GM19438 (cell line): ENCODE measurements around the gene MRPS9.

Experiments
- ATAC-seq: cut with Tn5 transposase; IDR thresholded peaks from one replicate; pipeline ENCODE4 v1.9.1; 2021; ENCODE audit warnings: low read depth; ENCODE audit not compliant: unreplicated experiment

The MRPS9 gene

GRCh38 chr2:105116348-105116747 is 78.5 kb downstream of the MRPS9 start:
- no peak for ATAC-seq

DNA sequence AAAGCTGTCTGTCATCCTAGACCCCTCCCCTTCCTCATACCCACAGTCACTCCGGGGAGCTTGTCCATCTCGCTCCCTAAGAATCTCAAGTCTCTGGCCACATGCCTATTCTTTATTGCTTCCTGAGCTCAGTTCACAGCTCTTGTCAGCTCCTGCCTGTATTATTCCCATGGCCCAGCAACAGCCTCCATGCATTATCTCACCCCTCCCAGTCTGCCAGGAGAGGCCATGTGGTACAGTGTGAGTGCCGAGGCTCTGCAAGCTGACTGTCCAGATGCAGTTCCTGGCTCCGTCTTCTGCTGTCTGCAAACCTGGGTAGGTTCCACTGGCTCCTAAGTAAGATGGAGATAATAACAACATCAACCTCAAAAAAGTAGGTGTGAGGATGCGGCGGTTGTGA is 79.7 kb downstream of the MRPS9 start:
- ATAC-seq, result no peak

DNA sequence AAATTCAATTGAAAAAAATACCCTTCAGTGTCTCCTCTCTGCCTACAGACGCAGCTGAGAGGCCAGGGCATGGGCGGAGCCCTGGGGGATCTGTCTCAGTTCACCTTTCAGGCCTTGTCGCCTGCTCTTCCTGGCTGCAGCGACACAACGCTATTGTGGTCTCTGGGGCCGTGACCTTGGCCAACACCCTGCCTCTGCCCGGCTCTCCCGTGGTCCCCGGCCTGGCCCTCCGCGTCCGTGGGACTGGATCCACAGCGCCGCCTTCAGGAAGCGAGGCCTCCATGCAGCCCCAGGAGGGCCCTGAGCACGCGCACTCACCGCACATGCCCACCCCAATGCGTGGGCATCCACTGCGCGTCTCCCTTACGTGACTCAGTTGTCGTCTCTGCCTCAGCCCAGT is 81.1 kb downstream of the MRPS9 start:
- ATAC-seq, result no peak

DNA sequence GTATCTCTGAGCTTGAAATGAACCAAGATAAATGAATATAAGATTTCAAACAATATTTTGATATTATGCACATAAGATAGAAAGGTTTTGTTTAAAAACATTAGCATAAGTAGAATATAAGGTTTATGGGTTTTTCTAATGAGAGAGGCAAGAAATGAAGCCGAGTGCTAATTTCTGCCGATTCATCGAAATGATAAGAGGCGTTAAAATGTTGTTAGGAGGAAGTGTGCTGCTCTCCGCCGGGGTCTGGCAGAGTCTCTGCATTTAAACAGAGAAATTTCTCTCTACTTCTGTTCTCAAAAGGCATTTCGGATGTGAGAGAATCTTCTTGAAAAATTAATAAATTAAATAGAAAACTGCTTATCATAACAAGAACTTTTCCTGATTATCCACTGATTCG is 83.6 kb downstream of the MRPS9 start:
- no peak for ATAC-seq

- no peak for ATAC-seq
These were observed 87.6 kb downstream of the MRPS9 start for GRCh38 chr2:105125428-105125827.

GRCh38 chr2:105125920-105126319 is 88.1 kb downstream of the MRPS9 start:
- no peak for ATAC-seq

DNA sequence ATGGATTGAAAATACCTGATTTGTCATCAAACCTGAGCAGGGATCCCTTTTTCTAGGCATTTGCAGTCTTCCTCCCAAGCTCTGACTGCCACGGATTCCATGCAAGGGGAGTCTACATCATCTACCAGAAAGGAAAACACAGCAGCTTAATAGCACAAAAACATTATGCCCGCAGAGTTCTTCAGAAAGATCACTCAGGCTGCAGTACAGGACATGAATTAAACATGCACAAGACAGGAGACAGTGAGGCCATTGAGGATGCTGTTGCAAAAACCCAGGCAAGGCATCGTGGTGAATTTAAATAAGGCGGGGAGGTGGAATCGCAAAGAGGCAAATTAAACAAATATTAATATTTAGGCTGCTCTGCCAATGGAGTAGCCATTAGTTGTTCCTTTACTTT is 88.5 kb downstream of the MRPS9 start:
- no peak for ATAC-seq

DNA sequence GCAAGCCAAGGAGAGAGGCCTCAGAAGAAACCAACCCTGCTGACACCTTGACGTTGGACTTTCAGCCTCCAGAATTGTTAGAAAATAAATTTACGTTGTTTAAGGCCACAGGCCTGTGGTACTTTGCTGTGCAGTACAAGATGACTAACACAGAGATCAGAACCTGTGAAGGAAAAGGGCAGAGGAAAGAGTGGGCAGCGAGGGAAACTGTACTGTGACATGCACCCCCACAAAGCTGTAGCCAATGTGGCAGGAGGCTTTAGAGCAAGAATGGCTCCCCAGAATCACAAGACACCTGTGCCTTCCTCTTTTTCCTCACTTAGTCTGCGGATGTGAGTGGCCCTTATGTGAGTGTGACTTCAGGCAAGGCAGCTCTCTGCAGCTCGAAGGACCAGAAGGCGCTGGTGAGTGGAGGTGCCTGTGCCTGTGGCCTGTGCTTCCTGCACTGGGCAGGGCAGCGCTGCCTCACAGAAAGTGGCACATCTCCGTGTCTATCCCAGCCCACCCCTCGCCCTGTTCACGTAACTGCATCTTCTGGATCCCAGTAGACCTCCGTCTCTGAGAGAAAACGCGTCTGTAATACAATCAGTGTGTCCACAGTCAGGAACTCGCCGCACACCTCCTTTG is 89.5 kb downstream of the MRPS9 start:
- no peak for ATAC-seq

- peak; percentile 89 for ATAC-seq
These were observed 91.9 kb downstream of the MRPS9 start for GRCh38 chr2:105129722-105130232.

GRCh38 chr2:105130546-105130945 is 92.7 kb downstream of the MRPS9 start:
- no peak for ATAC-seq

- no peak for ATAC-seq
These were observed 96.2 kb downstream of the MRPS9 start for GRCh38 chr2:105134081-105134480.

GRCh38 chr2:105135436-105135835 is 97.6 kb downstream of the MRPS9 start:
- no peak for ATAC-seq

- ATAC-seq, result no peak
These were observed 98.5 kb downstream of the MRPS9 start for GRCh38 chr2:105136394-105136793.

DNA sequence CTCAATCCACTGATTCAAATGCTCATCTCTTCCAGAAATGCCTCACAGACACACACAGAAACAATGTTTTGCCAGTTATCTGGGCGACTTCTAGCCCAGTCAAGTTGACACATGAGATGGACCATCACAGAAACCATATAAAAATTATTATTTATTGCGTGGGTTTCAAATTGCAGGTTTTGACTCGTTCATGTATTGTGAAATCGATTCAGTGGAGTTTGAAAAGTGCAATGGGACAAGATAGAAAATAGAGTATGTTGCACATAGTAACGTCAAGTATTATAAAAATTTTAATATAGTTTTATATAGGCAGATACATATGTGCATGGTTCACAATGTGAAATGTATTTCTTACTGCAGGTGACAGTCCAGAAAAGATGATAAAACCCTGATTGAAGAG is 100.8 kb downstream of the MRPS9 start:
- no peak for ATAC-seq

DNA sequence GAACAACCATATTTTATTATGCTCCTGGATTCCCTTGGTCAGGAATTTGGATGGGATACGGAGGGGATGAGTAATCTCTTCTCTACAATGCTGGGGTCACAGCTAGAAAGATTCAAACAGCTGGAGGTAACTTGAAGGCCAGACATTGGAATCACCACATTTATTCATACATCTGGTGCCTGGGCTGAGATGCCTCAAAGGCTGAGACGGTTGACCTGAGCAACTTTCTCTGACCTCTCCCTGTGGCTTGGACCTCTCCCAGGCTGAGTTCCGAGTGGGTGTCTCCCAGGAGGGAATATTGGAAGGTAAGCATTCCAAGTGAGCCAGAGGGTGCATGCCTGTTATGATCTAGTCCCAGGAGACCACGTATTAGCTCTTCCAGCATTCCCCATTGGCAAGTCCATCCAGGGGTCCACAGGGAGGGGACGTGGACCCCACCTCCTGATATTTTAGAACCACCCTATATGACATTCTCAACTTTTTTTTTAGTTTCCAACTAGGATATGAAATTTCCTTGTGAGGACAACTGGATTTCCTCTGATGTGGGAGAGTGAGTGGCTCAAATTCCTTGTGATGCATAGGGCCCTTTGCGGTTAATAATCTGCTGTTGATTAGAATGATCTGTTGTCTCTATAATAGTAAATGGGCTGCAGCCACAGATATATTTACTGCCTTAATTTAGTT is 101.8 kb downstream of the MRPS9 start:
- no peak for ATAC-seq

DNA sequence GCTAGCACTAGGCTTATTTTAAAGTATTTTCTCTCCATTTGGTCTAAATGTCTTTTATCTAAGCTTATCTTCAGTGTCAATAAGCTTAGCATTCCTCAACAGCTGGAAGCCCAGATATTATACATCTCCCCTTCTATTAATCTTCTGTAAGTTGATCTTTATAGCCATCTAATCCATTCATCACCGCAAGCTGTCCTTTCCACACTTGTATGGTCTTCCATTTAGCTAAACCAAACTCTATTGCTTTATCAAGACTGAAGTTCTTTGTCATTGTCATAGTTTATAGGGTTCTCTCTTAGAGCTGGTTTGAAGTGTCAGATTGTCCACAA is 102.3 kb downstream of the MRPS9 start:
- ATAC-seq, result no peak

GRCh38 chr2:105141099-105141614 is 103.3 kb downstream of the MRPS9 start:
- no peak for ATAC-seq

GRCh38 chr2:105142239-105142638 is 104.4 kb downstream of the MRPS9 start:
- ATAC-seq, result no peak

GRCh38 chr2:105143094-105143466 is 105.2 kb downstream of the MRPS9 start:
- ATAC-seq, result no peak

GRCh38 chr2:105143467-105144151 is 105.7 kb downstream of the MRPS9 start:
- ATAC-seq, result no peak

DNA sequence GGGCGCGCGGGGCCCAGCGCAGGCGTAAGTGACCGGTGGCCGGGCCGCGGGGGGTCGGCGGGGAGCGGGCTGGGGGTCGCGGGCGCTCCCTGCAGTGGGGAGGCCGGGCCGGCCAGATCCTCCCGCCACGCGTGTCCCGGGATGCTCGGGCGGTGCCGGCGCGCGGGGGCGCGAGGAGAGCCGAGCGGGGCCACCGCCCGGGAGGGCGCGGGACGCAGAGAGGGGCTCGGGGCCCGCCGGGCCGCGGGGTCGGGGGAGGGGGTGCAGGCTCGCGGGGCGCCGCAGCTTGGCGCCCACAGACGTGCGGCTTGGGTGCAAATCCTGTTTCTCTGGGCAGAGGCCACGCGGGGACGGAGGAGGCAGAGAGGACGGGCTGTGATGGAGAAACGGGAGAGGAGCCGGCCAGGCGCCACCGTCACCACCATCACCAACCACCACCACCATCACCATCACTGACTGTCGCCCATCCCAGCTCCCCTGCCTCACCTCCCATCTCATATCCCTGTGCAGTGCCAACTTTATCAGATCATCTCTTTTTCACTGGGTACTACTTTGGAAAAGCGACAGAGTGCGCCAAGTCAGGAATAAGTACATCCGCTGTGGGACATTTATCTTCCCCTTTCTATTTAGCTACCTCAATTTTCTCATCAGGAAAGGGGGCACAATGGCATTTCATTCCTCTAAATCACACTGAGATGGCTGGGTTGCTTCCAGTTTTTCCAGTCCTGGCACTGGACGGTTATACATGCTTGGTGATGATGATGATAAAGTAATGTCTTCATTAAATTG is 106.5 kb downstream of the MRPS9 start:
- no peak for ATAC-seq
